Stimulated activated CD4-positive, alpha-beta T cell treated with anti-CD3 and anti-CD28 coated beads, Interleukin-15, amount 100 ng/mL, for 24 hours (primary cell): ENCODE results near the gene PPL.
"Not testable (repeated sequence)": the region's sequence is repeated elsewhere in the genome, so short reads cannot be mapped to it uniquely, and the experiment has no call there.

ENCODE experiments used
- DNase-seq: peaks from one replicate; pipeline ENCODE4 v3.0.0-alpha.2; 2020

PPL gene

GRCh38 chr16:4957720-4958509, 21.0 kb upstream of the PPL start, which contains the start of gene SEC14L5:
TSS of gene SEC14L5 (plus strand) at chr16:4958330. CDS start at chr16:4959324, 994 bp downstream.
- DNase-seq, result peak; percentile 95

GRCh38 chr16:4957420-4957719, 20.4 kb upstream of the PPL start:
- no peak for DNase-seq

- DNase-seq, result no peak
These were observed 17.8 kb upstream of the PPL start for GRCh38 chr16:4954714-4955113.

- not testable (repeated sequence) for DNase-seq
These were observed 14.6 kb upstream of the PPL start for GRCh38 chr16:4951583-4951982.

GRCh38 chr16:4949986-4950385, 13.0 kb upstream of the PPL start:
- no peak for DNase-seq

- DNase-seq, result no peak
These were observed 12.2 kb upstream of the PPL start for GRCh38 chr16:4948903-4949766.

- DNase-seq, result no peak
These were observed 11.0 kb upstream of the PPL start for GRCh38 chr16:4947722-4948503.

- no peak for DNase-seq
These were observed 10.0 kb upstream of the PPL start for GRCh38 chr16:4946917-4947316.

GRCh38 chr16:4945560-4946502, 8.9 kb upstream of the PPL start:
- DNase-seq, result no peak

GRCh38 chr16:4944333-4945281, 7.7 kb upstream of the PPL start:
- no peak for DNase-seq

- no peak for DNase-seq
These were observed 5.5 kb upstream of the PPL start for GRCh38 chr16:4942481-4942880.

GRCh38 chr16:4940719-4941118, 3.8 kb upstream of the PPL start:
- no peak for DNase-seq

GRCh38 chr16:4938683-4939030, 1.7 kb upstream of the PPL start:
- no peak for DNase-seq

- DNase-seq, result no peak
These were observed 1.1 kb upstream of the PPL start for GRCh38 chr16:4937782-4938682.

- DNase-seq, result peak; percentile 9
These were observed 562 bp downstream of the PPL start for GRCh38 chr16:4936181-4936990.

GRCh38 chr16:4935241-4935855, 1.6 kb downstream of the PPL start:
- DNase-seq, result no peak

- no peak for DNase-seq
These were observed 2.4 kb downstream of the PPL start for GRCh38 chr16:4934591-4934990.

- DNase-seq, result no peak
These were observed 3.0 kb downstream of the PPL start for GRCh38 chr16:4933871-4934395.
